GM18505 (cell line): ENCODE results near the gene SYT13.

Experiments used
- ATAC-seq: cut with Tn5 transposase; IDR thresholded peaks from one replicate; pipeline ENCODE4 v1.9.1; 2021; ENCODE audit not compliant: unreplicated experiment
- POLR2A ChIP-seq: IDR thresholded peaks from 4 replicates; pipeline ENCODE4 v1.6.1; 2011; ENCODE audit warnings: borderline replicate concordance; ENCODE audit not compliant: insufficient read depth, insufficient read length; ENCODE audit errors: extremely low read depth

The SYT13 gene

DNA sequence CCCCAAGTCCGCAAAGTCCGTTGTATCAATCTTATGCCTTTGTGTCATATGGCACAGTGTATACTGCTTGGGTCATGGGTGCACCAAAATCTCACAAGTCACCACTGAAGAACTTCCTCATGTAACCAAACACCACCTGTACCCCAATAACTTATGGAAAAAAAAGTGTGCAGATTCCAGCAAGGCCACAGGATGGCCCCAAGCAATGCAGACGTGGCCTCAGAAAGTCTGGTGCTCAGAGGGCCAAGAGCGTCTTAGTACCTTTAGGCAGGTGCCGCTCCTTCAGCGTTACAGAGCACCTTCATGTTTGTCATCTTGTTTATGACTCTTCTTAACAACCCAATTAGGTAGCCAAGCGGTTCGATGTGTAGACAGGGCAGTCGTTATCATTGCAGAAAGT lies 74.4 kb downstream of the SYT13 start:
- ATAC-seq, result no peak
- TF ChIP-seq POLR2A, result no peak

DNA sequence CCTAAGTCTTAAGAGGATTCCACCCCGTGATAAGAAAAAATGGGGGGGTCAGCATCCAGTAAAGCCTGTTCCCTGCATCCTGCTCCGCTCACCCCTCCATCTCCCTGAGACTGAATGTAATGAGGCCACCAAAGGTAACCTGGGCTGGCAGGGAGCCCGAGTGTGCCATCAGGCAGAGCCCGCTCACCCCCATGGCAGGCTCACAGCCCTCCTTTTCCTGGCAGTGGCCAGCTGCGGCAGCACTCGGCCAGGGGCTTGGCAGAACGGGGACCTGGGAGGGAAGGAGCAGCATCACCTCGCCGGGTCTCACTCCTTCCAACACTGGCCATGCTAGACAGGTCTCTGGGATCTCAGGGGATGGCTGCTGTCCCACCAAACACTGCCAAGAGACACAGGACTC lies 75.3 kb downstream of the SYT13 start:
- ATAC-seq, result no peak
- TF ChIP-seq POLR2A, result no peak

DNA sequence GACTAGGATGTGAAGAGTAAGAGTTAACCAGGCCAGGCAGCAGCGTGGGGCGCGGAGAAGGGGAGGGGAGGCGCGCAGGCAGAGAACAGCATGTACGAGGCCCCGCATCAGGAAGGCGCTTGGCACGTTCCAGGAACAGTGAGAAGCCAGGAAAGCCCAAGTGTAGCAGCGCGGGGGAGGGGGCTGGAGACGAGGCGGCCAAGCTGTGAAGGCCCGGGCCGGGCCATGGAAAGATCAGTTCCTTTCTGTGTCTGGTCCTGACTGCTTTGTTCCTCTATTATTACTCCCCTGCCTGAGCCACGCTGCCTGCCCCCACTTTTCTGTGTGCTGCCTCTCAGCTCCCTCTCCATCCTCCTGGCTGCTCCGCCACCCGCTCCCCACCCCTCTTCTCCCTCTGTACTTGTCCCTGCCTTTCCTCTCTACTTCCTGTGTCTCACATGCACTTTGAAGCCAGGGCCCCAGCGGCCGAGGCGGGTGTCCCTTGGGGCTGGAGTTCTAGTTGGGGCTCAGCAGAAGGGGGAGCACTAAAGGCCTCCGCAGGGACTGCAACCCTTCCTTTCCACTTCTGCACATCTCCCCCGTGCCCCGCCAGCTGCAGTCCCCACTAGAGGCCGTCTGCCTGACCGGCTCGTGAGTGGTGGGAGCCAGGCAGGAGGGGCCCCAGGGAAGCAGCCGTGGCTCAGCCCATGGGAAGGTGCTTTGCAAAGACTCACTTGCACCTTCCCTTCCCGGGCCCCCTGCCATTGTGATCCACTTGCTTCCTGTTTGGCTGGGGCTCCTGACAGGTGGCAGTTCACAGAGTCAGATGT lies 76.0 kb downstream of the SYT13 start:
- ATAC-seq, result no peak

DNA sequence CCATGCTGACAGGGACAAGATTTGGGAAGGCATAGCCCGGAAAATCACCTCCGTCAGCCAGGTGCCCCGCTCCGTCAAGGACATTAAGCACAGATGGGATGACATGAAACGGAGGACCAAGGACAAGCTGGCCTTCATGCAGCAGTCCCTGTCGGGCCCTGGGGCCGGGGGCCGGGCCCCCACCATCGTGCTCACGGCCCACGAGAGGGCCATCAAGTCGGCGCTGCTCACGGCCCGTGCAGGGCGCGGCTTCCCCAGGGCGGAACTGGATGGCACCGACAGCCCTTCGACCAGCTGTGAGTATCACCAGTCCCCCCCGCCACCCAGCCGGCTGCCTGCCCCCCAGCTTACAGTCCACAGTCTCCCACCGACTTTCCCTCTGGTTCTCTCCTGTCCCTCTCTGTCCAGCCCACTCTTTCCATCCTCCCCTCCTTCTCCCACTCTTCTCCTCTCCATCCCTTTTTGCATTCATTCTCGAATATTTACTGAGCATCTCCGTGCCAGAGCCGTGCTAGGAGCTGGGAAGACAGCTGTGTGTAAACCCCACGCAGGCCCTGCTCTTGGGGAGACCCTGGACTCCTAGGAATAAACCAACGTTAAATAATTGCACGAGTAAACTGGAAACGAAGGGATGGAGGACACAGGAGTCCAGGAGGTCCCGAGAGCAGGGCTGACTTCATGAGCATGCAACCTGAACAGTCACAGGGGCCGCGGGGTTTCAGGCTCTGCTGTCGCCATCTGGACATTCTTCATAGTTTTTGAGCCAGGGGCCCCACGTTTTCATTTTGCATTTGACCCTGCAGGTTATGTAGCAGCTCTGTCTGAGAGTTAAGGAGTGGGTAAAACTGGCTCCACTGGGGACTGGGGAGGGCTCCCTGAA lies 76.9 kb downstream of the SYT13 start:
- no peak for TF ChIP-seq POLR2A
- no peak for ATAC-seq

More for the DNA sequence above, 76.0 kb downstream of the SYT13 start:
- no peak for TF ChIP-seq POLR2A

DNA sequence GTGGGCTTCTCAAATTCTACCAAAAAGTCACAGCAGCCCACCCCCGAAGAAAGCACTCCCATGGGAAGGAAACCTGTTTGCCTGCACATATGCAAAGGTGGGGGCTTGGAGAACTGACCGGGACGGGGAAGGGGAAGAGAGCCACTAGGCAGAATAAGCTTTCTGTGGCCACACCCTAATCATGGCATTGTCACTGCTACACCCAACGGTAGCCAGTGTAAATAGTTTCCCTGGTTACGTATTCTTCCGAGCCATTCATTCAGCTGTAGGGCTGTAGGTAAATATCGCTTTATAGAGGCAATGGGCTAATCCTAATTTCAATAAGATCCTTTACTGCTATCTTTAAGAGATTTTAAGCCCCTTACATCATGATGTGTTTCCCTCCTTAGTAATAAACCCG lies 78.0 kb downstream of the SYT13 start:
- TF ChIP-seq POLR2A, result no peak

DNA sequence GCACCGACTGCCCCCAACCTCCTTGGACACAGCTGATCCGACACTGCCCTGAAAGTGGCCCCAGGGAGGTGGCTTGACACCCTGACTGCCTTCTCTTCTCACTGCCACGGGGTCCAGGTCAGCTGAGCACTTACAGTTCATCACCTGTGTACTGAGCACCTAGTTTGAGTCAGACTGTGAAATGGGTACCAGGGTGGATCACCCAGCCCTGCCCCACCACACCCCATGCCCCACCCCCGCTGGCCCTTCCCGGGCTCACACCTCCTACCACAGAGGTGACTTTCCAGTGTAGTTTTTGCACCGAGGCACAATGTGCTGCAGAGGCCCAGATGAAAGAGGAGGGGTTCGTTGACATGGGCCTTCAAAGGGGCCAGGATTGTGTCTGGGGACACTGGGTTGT lies 80.2 kb downstream of the SYT13 start:
- no peak for TF ChIP-seq POLR2A
- no peak for ATAC-seq

More for the DNA sequence above, 78.0 kb downstream of the SYT13 start:
- ATAC-seq, result no peak

DNA sequence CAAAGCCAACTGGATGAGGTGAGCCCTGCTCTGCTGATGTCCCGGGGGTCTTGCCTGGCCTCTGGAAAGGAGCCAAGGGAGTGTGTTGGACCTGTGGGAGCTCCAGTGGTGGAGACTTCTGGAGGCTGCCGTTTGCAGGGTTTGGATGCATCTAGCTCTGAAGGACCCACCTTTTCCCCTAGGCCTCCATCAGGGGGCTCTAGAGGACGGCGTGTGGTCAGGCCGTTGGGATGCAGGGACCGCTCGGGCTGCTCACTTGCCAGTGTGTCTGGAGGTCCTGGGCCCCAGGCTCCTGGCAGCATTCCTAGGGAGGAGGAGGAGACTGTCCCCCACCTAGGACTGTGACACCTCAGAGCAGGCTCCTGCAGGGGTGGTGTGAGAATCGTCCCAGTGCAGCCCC lies 81.4 kb downstream of the SYT13 start:
- TF ChIP-seq POLR2A, result no peak
- no peak for ATAC-seq

DNA sequence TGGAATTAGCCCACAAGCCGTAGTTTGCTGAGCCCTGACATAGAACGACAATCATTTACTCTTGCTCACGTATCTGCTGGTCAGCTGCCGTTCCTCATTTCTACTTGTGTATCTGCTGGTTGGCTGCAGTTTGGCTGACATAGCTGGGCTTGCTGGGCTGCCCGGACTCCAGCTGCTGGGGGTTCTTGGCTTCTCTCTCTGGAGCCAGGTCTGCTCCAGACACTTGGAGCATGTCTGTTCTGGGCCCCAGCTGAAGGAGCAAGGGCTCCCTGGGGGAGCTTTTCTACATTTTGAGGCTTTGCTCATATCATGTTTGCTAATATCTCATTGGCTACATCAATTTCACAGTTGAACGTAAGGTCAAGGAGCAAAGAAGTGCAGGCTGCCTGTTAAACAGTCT lies 92.4 kb downstream of the SYT13 start:
- no peak for TF ChIP-seq POLR2A
- ATAC-seq, result no peak
